ELF-1 (cell line): ENCODE data around the gene MUCL1.

Source experiments
- DNase-seq: peaks from one replicate; pipeline ENCODE4 v3.0.0-alpha.2; 2016; ENCODE audit warnings: low read depth, low spot score

The MUCL1 gene

DNA sequence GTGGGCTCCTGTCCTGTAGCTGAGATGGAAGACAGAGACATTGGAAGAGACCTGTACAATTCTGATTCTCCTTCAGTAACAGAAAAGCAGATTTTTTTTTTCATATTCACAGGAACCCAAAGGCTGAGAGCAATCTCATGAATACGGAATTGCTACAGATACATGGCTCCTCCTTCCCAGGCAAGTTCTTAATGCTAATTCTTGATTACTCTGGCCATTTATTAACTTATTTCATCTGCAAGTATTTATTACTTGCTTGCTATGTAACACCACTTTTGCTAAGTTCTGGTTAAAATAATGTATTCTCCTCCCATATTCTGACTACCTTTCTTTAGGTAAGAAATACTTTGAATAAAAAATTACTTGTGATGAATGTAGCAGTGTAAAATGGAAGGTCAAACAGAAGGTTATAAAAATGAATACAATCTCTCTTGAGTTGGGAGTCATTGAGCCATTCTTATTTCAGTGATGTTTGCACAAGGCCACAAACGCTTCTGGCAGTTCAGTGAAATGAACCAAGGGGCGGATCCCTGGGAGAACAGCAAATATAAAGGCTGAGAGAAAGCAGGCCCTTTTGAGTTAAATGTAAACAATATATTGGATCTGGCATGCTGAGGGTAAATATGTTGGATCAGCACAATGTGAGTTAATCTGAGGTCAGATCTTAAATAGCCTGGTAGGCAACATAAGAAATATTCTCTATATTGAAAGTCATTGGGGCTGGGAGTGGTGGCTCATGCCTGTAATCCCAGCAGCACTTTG, 37.6 kb downstream of the MUCL1 start:
- DNase-seq = no peak
